K562 (cell line): ENCODE measurements around the gene PRIM1. TPM values are rescaled to one million over a fixed set of nuclear protein-coding genes. Genes with fewer than 3 reads are reported as not detected.

Source experiments
- BCL6 ChIP-seq: fragments of 250-450 bp; sonication (Bioruptor Pico); IDR thresholded peaks from 2 replicates; pipeline ENCODE4 v1.4.0; 2020
- C11orf30 ChIP-seq: fragments of 450-650 bp; IDR thresholded peaks from 2 replicates; pipeline ENCODE4 v1.6.1; 2016; ENCODE audit warnings: low read depth, mild to moderate bottlenecking
- CBX1 ChIP-seq: sonication (generic); IDR thresholded peaks from 2 replicates; pipeline ENCODE4 v1.6.1; 2016; ENCODE audit warnings: antibody characterized with exemption, low read depth, mild to moderate bottlenecking
- ESRRA ChIP-seq: fragments of 450-650 bp; IDR thresholded peaks from 2 replicates; pipeline ENCODE4 v1.6.1; 2014; ENCODE audit warnings: low read depth, mild to moderate bottlenecking, moderate library complexity, borderline replicate concordance
- SRSF7 ChIP-seq: fragments of 200-400 bp; formaldehyde crosslinking; optimal IDR thresholded peaks from 2 replicates; pipeline ENCODE3; 2017; ENCODE audit warnings: mild to moderate bottlenecking, low read depth, low read length
- TAF9B ChIP-seq: fragments of 450-650 bp; IDR thresholded peaks from 2 replicates; pipeline ENCODE4 v1.6.1; 2018; ENCODE audit warnings: mild to moderate bottlenecking; ENCODE audit not compliant: partially characterized antibody
- ZNF224 ChIP-seq: sonication (generic); formaldehyde crosslinking; IDR thresholded peaks from 2 replicates; pipeline ENCODE4 v1.8.0; 2022; ENCODE audit warnings: mild to moderate bottlenecking, missing genetic modification reagents
- ZNF311 ChIP-seq: fragments of 250-450 bp; sonication (Bioruptor Pico); IDR thresholded peaks from 2 replicates; pipeline ENCODE4 v1.4.0; 2020; ENCODE audit warnings: mild to moderate bottlenecking, moderate library complexity
- ZNF780A ChIP-seq: fragments of 250-450 bp; sonication (Bioruptor Pico); IDR thresholded peaks from 2 replicates; pipeline ENCODE4 v1.5.0; 2021; ENCODE audit warnings: mild to moderate bottlenecking
- ZZZ3 ChIP-seq: fragments of 450-650 bp; IDR thresholded peaks from 2 replicates; pipeline ENCODE4 v1.6.1; 2016; ENCODE audit warnings: antibody characterized with exemption, mild to moderate bottlenecking, moderate library complexity
- polyA plus RNA-seq, 8 experiments: library from polyadenylated mRNA; depleted of rRNA in 4 of 8; stranded (reverse) in 5 of 8; unstranded in 3 of 8; fragments of >200 nt; fragmentation: Nextera tagmentation in 2 of 8; fragmentation: Illumina TruSeq in 1 of 8; extraction: Ambion mirVana in 2 of 8; extraction: Trizol in 1 of 8; gene quantifications; 2 replicates each; pipeline versions ENCODE4 v1.2.1 to v1.2.3, GENCODE V29; 2011 to 2014; ENCODE audit warnings: inconsistent platforms in 1 of 8, missing spikeins in 1 of 8
- total RNA-seq, 7 experiments: library from RNA; depleted of rRNA in 6 of 7; stranded (reverse); fragments of >200 nt in 6 of 7; fragmentation: Illumina TruSeq in 2 of 7; extraction: Trizol in 2 of 7; gene quantifications; 2 replicates each; pipeline versions ENCODE4 v1.2.1 to v1.2.3, GENCODE V29; 2011 to 2021; ENCODE audit warnings: low replicate concordance in 1 of 7
- TF ChIP-seq, protein P1 (sequence below): sonication (generic); formaldehyde crosslinking; IDR thresholded peaks from 2 replicates; pipeline ENCODE4 v1.8.0; 2022; ENCODE audit warnings: mild to moderate bottlenecking, low read depth, missing genetic modification reagents
- TF ChIP-seq, protein P2 (sequence below): fragments of 450-650 bp; IDR thresholded peaks from 2 replicates; pipeline ENCODE4 v1.6.1; 2016; ENCODE audit warnings: low read depth, mild to moderate bottlenecking, moderate library complexity
- TF ChIP-seq, protein P3 (sequence below): fragments of 450-650 bp; IDR thresholded peaks from 2 replicates; pipeline ENCODE4 v1.6.1; 2016; ENCODE audit warnings: borderline replicate concordance
- TF ChIP-seq, protein P4 (sequence below), 2 experiments: IDR thresholded peaks; 2 replicates each; pipeline ENCODE4 v1.6.1; 2012; ENCODE audit warnings: improper control_type of control experiment in 2 of 2, low read depth in 2 of 2, low read length in 2 of 2, borderline replicate concordance in 1 of 2
- TF ChIP-seq, protein P5 (sequence below): sonication (generic); formaldehyde crosslinking; IDR thresholded peaks from 2 replicates; pipeline ENCODE4 v1.8.1; 2023; ENCODE audit warnings: mild to moderate bottlenecking, missing genetic modification reagents
- TF ChIP-seq, protein P6 (sequence below), 2 experiments: fragments of 450-650 bp; conservative IDR thresholded peaks; 2 replicates each; pipeline ENCODE4 v1.6.1; 2017; ENCODE audit warnings: mild to moderate bottlenecking in 2 of 2, moderate library complexity in 2 of 2

PRIM1 gene
- total and polyA plus RNA-seq, 9 of the 15 experiments (the other 6 are each of a cell fraction or from before 2014, with no cell fraction given), result 67.2 to 179 (median 140) TPM

DNA sequence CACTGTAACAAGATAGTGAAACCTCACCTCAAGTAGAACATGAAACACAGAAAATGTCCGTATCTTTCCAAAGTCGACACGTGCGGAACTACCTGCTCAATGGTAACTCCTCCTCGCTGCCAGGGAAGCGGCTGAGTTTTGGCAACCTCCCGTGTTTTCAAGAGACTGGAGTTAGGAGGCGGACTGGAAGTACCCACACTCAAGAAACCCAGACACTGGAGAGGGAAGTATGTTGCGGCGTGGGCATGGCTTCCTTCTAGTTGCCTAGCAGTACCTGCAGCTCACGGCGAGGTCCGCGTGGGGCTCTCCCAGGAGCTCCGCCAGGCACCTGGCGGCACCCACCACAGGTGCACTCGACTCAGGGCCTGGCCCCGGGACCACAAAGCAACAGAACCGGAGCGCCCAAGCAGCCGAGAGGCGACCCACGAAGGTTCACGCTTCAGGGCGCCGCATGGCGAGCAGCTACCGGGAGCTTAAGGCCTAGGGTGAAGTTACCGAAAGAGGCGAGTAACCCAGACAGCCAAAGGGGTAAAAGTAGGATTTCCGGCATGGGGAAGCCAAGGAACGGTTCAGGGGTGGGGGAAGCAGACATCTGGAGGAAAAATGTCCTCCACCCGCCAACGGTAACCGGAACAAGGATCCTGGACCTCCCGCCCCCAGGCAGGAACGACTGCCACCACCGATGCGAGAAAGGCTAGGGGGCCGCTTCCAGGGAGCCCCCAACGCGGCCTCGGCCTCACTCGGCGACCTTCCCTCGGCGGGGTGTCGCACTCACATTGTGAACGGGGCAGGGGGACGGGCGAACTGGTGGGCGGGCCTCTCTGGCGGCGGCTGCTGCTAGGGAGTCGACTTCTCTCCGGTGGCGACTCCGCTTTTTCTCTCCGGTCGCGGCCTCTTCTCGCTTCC lies 64.6 kb downstream of the PRIM1 start (continued):
- TF ChIP-seq, protein P1, sequence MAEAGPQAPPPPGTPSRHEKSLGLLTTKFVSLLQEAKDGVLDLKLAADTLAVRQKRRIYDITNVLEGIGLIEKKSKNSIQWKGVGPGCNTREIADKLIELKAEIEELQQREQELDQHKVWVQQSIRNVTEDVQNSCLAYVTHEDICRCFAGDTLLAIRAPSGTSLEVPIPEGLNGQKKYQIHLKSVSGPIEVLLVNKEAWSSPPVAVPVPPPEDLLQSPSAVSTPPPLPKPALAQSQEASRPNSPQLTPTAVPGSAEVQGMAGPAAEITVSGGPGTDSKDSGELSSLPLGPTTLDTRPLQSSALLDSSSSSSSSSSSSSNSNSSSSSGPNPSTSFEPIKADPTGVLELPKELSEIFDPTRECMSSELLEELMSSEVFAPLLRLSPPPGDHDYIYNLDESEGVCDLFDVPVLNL (CRISPR knock-in tag), result peak; percentile 50; the same call in 1 of the 2 replicates
- TF ChIP-seq ZNF311 (CRISPR knock-in tag) (no peak), ZNF224 (CRISPR knock-in tag) (no peak), SRSF7 (no peak), ZZZ3 (no peak), TAF9B (peak; percentile 40), C11orf30 (no peak), CBX1 (no peak), ESRRA (0 out of 2 replicates have a peak, but pooled peaks have one; percentile 10), ZNF780A (CRISPR knock-in tag) (no peak), BCL6 (no peak)
- TF ChIP-seq, protein P2, sequence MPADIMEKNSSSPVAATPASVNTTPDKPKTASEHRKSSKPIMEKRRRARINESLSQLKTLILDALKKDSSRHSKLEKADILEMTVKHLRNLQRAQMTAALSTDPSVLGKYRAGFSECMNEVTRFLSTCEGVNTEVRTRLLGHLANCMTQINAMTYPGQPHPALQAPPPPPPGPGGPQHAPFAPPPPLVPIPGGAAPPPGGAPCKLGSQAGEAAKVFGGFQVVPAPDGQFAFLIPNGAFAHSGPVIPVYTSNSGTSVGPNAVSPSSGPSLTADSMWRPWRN, result peak; percentile 14; the same call in 1 of the 2 replicates
- TF ChIP-seq, protein P3, sequence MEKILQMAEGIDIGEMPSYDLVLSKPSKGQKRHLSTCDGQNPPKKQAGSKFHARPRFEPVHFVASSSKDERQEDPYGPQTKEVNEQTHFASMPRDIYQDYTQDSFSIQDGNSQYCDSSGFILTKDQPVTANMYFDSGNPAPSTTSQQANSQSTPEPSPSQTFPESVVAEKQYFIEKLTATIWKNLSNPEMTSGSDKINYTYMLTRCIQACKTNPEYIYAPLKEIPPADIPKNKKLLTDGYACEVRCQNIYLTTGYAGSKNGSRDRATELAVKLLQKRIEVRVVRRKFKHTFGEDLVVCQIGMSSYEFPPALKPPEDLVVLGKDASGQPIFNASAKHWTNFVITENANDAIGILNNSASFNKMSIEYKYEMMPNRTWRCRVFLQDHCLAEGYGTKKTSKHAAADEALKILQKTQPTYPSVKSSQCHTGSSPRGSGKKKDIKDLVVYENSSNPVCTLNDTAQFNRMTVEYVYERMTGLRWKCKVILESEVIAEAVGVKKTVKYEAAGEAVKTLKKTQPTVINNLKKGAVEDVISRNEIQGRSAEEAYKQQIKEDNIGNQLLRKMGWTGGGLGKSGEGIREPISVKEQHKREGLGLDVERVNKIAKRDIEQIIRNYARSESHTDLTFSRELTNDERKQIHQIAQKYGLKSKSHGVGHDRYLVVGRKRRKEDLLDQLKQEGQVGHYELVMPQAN, result peak; percentile 76; the same call in 1 of the 2 replicates
- TF ChIP-seq, protein P4, sequence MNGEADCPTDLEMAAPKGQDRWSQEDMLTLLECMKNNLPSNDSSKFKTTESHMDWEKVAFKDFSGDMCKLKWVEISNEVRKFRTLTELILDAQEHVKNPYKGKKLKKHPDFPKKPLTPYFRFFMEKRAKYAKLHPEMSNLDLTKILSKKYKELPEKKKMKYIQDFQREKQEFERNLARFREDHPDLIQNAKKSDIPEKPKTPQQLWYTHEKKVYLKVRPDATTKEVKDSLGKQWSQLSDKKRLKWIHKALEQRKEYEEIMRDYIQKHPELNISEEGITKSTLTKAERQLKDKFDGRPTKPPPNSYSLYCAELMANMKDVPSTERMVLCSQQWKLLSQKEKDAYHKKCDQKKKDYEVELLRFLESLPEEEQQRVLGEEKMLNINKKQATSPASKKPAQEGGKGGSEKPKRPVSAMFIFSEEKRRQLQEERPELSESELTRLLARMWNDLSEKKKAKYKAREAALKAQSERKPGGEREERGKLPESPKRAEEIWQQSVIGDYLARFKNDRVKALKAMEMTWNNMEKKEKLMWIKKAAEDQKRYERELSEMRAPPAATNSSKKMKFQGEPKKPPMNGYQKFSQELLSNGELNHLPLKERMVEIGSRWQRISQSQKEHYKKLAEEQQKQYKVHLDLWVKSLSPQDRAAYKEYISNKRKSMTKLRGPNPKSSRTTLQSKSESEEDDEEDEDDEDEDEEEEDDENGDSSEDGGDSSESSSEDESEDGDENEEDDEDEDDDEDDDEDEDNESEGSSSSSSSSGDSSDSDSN (IDR thresholded peaks at IDR 0.05; ENCODE audit: borderline replicate concordance in 1 of 2, low read depth in 2 of 2, low read length in 2 of 2), result peak; percentile 50 to 74; a peak in 1 of 4 replicates
- TF ChIP-seq, protein P5, sequence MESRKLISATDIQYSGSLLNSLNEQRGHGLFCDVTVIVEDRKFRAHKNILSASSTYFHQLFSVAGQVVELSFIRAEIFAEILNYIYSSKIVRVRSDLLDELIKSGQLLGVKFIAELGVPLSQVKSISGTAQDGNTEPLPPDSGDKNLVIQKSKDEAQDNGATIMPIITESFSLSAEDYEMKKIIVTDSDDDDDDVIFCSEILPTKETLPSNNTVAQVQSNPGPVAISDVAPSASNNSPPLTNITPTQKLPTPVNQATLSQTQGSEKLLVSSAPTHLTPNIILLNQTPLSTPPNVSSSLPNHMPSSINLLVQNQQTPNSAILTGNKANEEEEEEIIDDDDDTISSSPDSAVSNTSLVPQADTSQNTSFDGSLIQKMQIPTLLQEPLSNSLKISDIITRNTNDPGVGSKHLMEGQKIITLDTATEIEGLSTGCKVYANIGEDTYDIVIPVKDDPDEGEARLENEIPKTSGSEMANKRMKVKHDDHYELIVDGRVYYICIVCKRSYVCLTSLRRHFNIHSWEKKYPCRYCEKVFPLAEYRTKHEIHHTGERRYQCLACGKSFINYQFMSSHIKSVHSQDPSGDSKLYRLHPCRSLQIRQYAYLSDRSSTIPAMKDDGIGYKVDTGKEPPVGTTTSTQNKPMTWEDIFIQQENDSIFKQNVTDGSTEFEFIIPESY (CRISPR knock-in tag), result no peak
- TF ChIP-seq, protein P6, sequence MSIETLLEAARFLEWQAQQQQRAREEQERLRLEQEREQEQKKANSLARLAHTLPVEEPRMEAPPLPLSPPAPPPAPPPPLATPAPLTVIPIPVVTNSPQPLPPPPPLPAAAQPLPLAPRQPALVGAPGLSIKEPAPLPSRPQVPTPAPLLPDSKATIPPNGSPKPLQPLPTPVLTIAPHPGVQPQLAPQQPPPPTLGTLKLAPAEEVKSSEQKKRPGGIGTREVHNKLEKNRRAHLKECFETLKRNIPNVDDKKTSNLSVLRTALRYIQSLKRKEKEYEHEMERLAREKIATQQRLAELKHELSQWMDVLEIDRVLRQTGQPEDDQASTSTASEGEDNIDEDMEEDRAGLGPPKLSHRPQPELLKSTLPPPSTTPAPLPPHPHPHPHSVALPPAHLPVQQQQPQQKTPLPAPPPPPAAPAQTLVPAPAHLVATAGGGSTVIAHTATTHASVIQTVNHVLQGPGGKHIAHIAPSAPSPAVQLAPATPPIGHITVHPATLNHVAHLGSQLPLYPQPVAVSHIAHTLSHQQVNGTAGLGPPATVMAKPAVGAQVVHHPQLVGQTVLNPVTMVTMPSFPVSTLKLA (conservative IDR thresholded peaks at IDR 0.05), result peak; percentile 32 to 50; a peak in 2 of 4 replicates
